IMR-90 (cell line): ENCODE results near the gene NPPB. TPM values are rescaled to one million over a fixed set of nuclear protein-coding genes. Genes with fewer than 3 reads are reported as not detected.

Source experiments
- ATAC-seq: fragments of 200-7000 bp; cut with Tn5 transposase; 2 replicates; pipeline ENCODE4 v1.9.1; 2020; ENCODE audit warnings: low read depth, mild to moderate bottlenecking, moderate library complexity
- BruUV-seq: library from RNA; stranded (reverse); fragments of 400-500 nt; replicated peaks from 2 replicates; lab custom pipeline; 2021; lab: Mats Ljungman, UMichigan
- CTCF ChIA-PET: fragments of 300-600 bp; formaldehyde crosslinking; extraction: SDS; loops from one replicate; lab custom pipeline; 2021; ENCODE audit warnings: antibody characterized with exemption; lab: Yijun Ruan, JAX
- POLR2A ChIA-PET: fragments of 300-600 bp; sonication (Branson Sonifier 250); formaldehyde crosslinking; loops from one replicate; lab custom pipeline; 2022; ENCODE audit warnings: antibody characterized with exemption; ENCODE audit not compliant: unreplicated experiment; lab: Charles Lee
- DNase-seq: peaks from one replicate; pipeline ENCODE4 v3.0.0; 2013
- H2AFZ ChIP-seq: replicated peaks from 2 replicates; pipeline ENCODE3; 2013; ENCODE audit warnings: low read length, mild to moderate bottlenecking; ENCODE audit not compliant: poor library complexity
- H2AK5ac ChIP-seq: 2 replicates; pipeline ENCODE4 v1.6.1; 2013; ENCODE audit warnings: low read depth, low read length, inconsistent platforms
- H2AK9ac ChIP-seq: replicated peaks from 2 replicates; pipeline ENCODE3; 2013; ENCODE audit warnings: mild to moderate bottlenecking, low read depth, low read length, moderate library complexity; ENCODE audit not compliant: poor library complexity
- H2BK120ac ChIP-seq: 2 replicates; pipeline ENCODE4 v1.6.1; 2013; ENCODE audit warnings: low read depth, low read length, inconsistent platforms
- H2BK15ac ChIP-seq: 3 replicates; pipeline ENCODE4 v1.6.1; 2013; ENCODE audit warnings: low read depth, low read length, inconsistent platforms
- H2BK20ac ChIP-seq: 2 replicates; pipeline ENCODE4 v1.6.1; 2013; ENCODE audit warnings: low read depth, mild to moderate bottlenecking, inconsistent platforms, low read length, moderate library complexity
- H2BK5ac ChIP-seq: 2 replicates; pipeline ENCODE4 v1.6.1; 2013; ENCODE audit warnings: mild to moderate bottlenecking, low read depth, low read length, inconsistent platforms; ENCODE audit not compliant: poor library complexity, severe bottlenecking
- H3K14ac ChIP-seq: replicated peaks from 2 replicates; pipeline ENCODE4 v1.6.1; 2013; ENCODE audit warnings: low read depth, low read length, inconsistent platforms
- H3K18ac ChIP-seq: 2 replicates; pipeline ENCODE4 v1.6.1; 2013; ENCODE audit warnings: low read depth, low read length, control low read depth
- H3K23ac ChIP-seq: 2 replicates; pipeline ENCODE4 v1.6.1; 2013; ENCODE audit warnings: low read depth, low read length, inconsistent platforms
- H3K27ac ChIP-seq: 2 replicates; pipeline ENCODE4 v1.5.1; 2013; ENCODE audit warnings: mild to moderate bottlenecking, control low read depth, low read length; ENCODE audit not compliant: insufficient read depth
- H3K27me3 ChIP-seq: 2 replicates; pipeline ENCODE4 v1.6.1; 2013; ENCODE audit warnings: low read length; ENCODE audit not compliant: control insufficient read depth, insufficient read depth
- H3K36me3 ChIP-seq: 2 replicates; pipeline ENCODE4 v1.6.1; 2013; ENCODE audit warnings: low read length, mixed read lengths; ENCODE audit not compliant: control insufficient read depth, insufficient read depth
- H3K4ac ChIP-seq: 2 replicates; pipeline ENCODE4 v1.6.1; 2013; ENCODE audit warnings: low read depth, low read length, inconsistent platforms
- H3K4me1 ChIP-seq: 2 replicates; pipeline ENCODE4 v1.6.1; 2013; ENCODE audit warnings: low read length, mixed read lengths; ENCODE audit not compliant: control insufficient read depth, insufficient read depth
- H3K4me2 ChIP-seq: 2 replicates; pipeline ENCODE4 v1.6.1; 2013; ENCODE audit warnings: low read depth, mild to moderate bottlenecking, control low read depth, low read length, moderate library complexity
- H3K4me3 ChIP-seq: 2 replicates; pipeline ENCODE4 v1.5.1; 2013; ENCODE audit warnings: low read depth, mild to moderate bottlenecking, control low read depth, low read length, moderate library complexity; ENCODE audit not compliant: insufficient read depth
- H3K56ac ChIP-seq: 2 replicates; pipeline ENCODE4 v1.6.1; 2013; ENCODE audit warnings: low read length, inconsistent platforms; ENCODE audit not compliant: insufficient read depth; ENCODE audit errors: extremely low read depth
- H3K79me1 ChIP-seq, 2 experiments: 2 replicates each; pipeline ENCODE4 v1.6.1; 2013; ENCODE audit warnings: low read length in 2 of 2, inconsistent platforms in 1 of 2, low read depth in 1 of 2
- H3K9ac ChIP-seq: 2 replicates; pipeline ENCODE4 v1.6.1; 2013; ENCODE audit warnings: low read depth, low read length, control low read depth
- H3K9me1 ChIP-seq: 2 replicates; pipeline ENCODE4 v1.6.1; 2013; ENCODE audit warnings: low read length, inconsistent platforms; ENCODE audit not compliant: insufficient read depth
- H3K9me3 ChIP-seq: 2 replicates; pipeline ENCODE4 v1.6.1; 2013; ENCODE audit warnings: low read length; ENCODE audit not compliant: control insufficient read depth, insufficient read depth
- H4K20me1 ChIP-seq: 2 replicates; pipeline ENCODE4 v1.6.1; 2013; ENCODE audit warnings: low read length, inconsistent platforms; ENCODE audit not compliant: insufficient read depth
- H4K5ac ChIP-seq: 2 replicates; pipeline ENCODE4 v1.6.1; 2013; ENCODE audit warnings: mild to moderate bottlenecking, low read depth, low read length, control low read depth
- H4K8ac ChIP-seq, 2 experiments: 2 replicates each; pipeline ENCODE4 v1.6.1; 2013; ENCODE audit warnings: low read depth in 2 of 2, low read length in 2 of 2, control low read depth in 1 of 2, inconsistent platforms in 1 of 2
- H4K91ac ChIP-seq: 2 replicates; pipeline ENCODE4 v1.6.1; 2013; ENCODE audit warnings: low read depth, low read length, inconsistent platforms; ENCODE audit not compliant: insufficient read depth
- CEBPB ChIP-seq: IDR thresholded peaks from 2 replicates; pipeline ENCODE4 v1.6.1; 2012; ENCODE audit warnings: low read depth, low read length, improper control_type of control experiment
- CHD1 ChIP-seq: IDR thresholded peaks from 2 replicates; pipeline ENCODE4 v1.6.1; 2012; ENCODE audit warnings: low read depth, low read length, improper control_type of control experiment
- FOS ChIP-seq: fragments of 150-350 bp; IDR thresholded peaks from 2 replicates; pipeline ENCODE4 v1.6.1; 2016; ENCODE audit warnings: low read depth, low read length
- MXI1 ChIP-seq: IDR thresholded peaks from 2 replicates; pipeline ENCODE4 v1.6.1; 2012; ENCODE audit warnings: low read depth, mild to moderate bottlenecking, low read length, moderate library complexity, borderline replicate concordance
- NFE2L2 ChIP-seq: fragments of 150-350 bp; IDR thresholded peaks from 2 replicates; pipeline ENCODE4 v1.6.1; 2016; ENCODE audit warnings: low read depth, mild to moderate bottlenecking, low read length
- POLR2A ChIP-seq: IDR thresholded peaks from 2 replicates; pipeline ENCODE4 v1.6.1; 2012; ENCODE audit warnings: mild to moderate bottlenecking, low read depth, low read length
- RCOR1 ChIP-seq: IDR thresholded peaks from 2 replicates; pipeline ENCODE4 v1.6.1; 2012; ENCODE audit warnings: mild to moderate bottlenecking, low read length, improper control_type of control experiment; ENCODE audit not compliant: insufficient replicate concordance
- RFX5 ChIP-seq: IDR thresholded peaks from 2 replicates; pipeline ENCODE4 v1.8.0; 2012; ENCODE audit warnings: low read depth, mild to moderate bottlenecking, low read length, moderate library complexity
- WGBS, 2 experiments: methylation state at CpG; one replicate each; pipeline versions ENCODE4 v1.1.5 to v1.1.7; 2013; ENCODE audit warnings: missing lambda C conversion rate in 2 of 2; ENCODE audit not compliant: insufficient read length in 1 of 2; ENCODE audit errors: extremely low coverage in 2 of 2; 5-methylcytosine and 5-hydroxymethylcytosine counted together
- dilution Hi-C: fragments of 300-500 bp; cut with HindIII; formaldehyde crosslinking; loops from one replicate; pipeline ENCODE4 v1.14.3; 2018; ENCODE audit warnings: low sequenced_read_pairs; ENCODE audit not compliant: unreplicated experiment
- in situ Hi-C: fragments of 300-500 bp; cut with MboI; formaldehyde crosslinking; loops from 3 replicates; pipeline ENCODE4 v1.14.3; 2019; ENCODE audit warnings: low sequenced_read_pairs, inconsistent platforms, mixed read lengths
- intact Hi-C: fragments of 100-400 bp; cut with micrococcal nuclease; formaldehyde crosslinking; loops from 2 replicates; pipeline ENCODE4 v1.10.0; 2022
- polyA plus RNA-seq, 3 experiments: library from polyadenylated mRNA; depleted of rRNA; stranded (reverse); fragments of >200 nt; gene quantifications; 2 replicates each; pipeline ENCODE4 v1.2.3, GENCODE V29; 2012; ENCODE audit warnings: low replicate concordance in 1 of 3
- total RNA-seq: library from RNA; depleted of rRNA; stranded (reverse); fragments of >200 nt; gene quantifications from 2 replicates; pipeline ENCODE4 v1.2.3, GENCODE V29; 2012
- TF ChIP-seq, protein P1 (sequence below): fragments of 150-350 bp; IDR thresholded peaks from 2 replicates; pipeline ENCODE4 v1.6.1; 2016; ENCODE audit warnings: low read depth, mild to moderate bottlenecking, low read length, moderate library complexity, borderline replicate concordance
- TF ChIP-seq, protein P2 (sequence below): conservative IDR thresholded peaks from 2 replicates; pipeline ENCODE4 v1.5.1; 2012; ENCODE audit warnings: mild to moderate bottlenecking, low read depth, low read length, improper control_type of control experiment
- TF ChIP-seq, protein P3 (sequence below): fragments of 150-350 bp; IDR thresholded peaks from 2 replicates; pipeline ENCODE4 v1.6.1; 2017; ENCODE audit warnings: mild to moderate bottlenecking, antibody characterized with exemption, low read length, low read depth

The NPPB gene
- total and polyA plus RNA-seq, 2 of the 4 experiments (the other 2 are of a cell fraction): not detected

GRCh38 chr1:11907275-11908094 is 48.7 kb upstream of the NPPB start (continued):
- TF ChIP-seq, protein P1, sequence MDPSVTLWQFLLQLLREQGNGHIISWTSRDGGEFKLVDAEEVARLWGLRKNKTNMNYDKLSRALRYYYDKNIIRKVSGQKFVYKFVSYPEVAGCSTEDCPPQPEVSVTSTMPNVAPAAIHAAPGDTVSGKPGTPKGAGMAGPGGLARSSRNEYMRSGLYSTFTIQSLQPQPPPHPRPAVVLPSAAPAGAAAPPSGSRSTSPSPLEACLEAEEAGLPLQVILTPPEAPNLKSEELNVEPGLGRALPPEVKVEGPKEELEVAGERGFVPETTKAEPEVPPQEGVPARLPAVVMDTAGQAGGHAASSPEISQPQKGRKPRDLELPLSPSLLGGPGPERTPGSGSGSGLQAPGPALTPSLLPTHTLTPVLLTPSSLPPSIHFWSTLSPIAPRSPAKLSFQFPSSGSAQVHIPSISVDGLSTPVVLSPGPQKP: peak; percentile 43; the same call in 1 of the 2 replicates

DNA sequence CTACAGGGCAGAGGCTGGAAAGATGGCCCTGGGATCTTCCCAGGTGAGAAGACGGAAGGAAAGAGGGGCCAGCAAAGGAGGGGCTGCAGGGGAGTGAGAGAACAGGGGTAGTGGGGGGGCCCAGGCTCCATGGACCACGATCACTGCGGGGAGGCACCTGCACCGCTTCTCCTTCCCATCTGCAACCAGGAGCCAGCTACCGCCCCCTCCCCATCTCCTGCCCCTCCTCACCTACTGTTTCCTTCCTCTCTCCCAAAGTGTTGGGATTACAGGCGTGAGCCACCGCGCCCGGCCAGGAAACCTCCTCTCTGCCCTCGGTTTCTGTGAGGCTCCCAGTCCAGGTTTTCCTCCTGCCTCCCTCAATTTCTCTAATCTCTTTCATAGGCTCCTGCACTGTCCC is 48.1 kb upstream of the NPPB start:
- H3K9me1 ChIP-seq: no peaks in the 10 kb centered on the region
- no peak overlapping the region for H3K4ac ChIP-seq
- no peak overlapping the region for H4K5ac ChIP-seq
- no peaks in the 10 kb centered on the region for H3K36me3 ChIP-seq
- no peak overlapping the region for H2AK5ac ChIP-seq
- H2BK5ac ChIP-seq: no peak overlapping the region
- H3K4me2 ChIP-seq: no peak overlapping the region
- no peak for ATAC-seq
- CTCF ChIA-PET: no interaction called here
- WGBS, 2 experiments: no CpG with 5 or more reads among the region's 10 CpGs
- intact Hi-C loops: loop anchor here (1.0 to 10.0 kb wide), 2 partner anchors 69 to 252 kb away; partner anchors contain the start of genes FBXO2 and FBXO44
- POLR2A ChIA-PET: no interaction called here
- no peaks in the 10 kb centered on the region for H3K4me1 ChIP-seq
- in situ Hi-C loops: no loop called here
- H3K4me3 ChIP-seq: no peak overlapping the region
- H2AFZ ChIP-seq: no peak overlapping the region
- no peaks in the 10 kb centered on the region for H3K27me3 ChIP-seq
- no TSS peak for BruUV-seq
- dilution Hi-C loops: no loop called here
- H3K79me1 ChIP-seq: no peaks in the 10 kb centered on the region
- no peak overlapping the region for H3K23ac ChIP-seq
- H4K91ac ChIP-seq: no peak overlapping the region
- no peak overlapping the region for H3K9ac ChIP-seq
- no peak overlapping the region for H3K27ac ChIP-seq
- H3K9me3 ChIP-seq: no peaks in the 10 kb centered on the region
- peak overlapping the region; percentile 9 for H2AK9ac ChIP-seq
- H3K56ac ChIP-seq: no peak overlapping the region
- H4K20me1 ChIP-seq: peaks cover 9% of the 10 kb centered on the region; the same call in 1 of the 2 replicates
- no peak overlapping the region for H4K8ac ChIP-seq
- DNase-seq: no peak
- H2BK20ac ChIP-seq: no peak overlapping the region
- no peak overlapping the region for H3K18ac ChIP-seq
- H2BK120ac ChIP-seq: no peak overlapping the region
- H3K14ac ChIP-seq: no peak overlapping the region
- no peak overlapping the region for H2BK15ac ChIP-seq
- TF ChIP-seq CEBPB: no peak
- TF ChIP-seq CHD1: no peak
- no peak for TF ChIP-seq POLR2A
- TF ChIP-seq FOS: no peak
- TF ChIP-seq MXI1: no peak
- TF ChIP-seq, protein P1: no peak
- TF ChIP-seq RCOR1: no peak
- TF ChIP-seq RFX5: no peak
- TF ChIP-seq, protein P2, sequence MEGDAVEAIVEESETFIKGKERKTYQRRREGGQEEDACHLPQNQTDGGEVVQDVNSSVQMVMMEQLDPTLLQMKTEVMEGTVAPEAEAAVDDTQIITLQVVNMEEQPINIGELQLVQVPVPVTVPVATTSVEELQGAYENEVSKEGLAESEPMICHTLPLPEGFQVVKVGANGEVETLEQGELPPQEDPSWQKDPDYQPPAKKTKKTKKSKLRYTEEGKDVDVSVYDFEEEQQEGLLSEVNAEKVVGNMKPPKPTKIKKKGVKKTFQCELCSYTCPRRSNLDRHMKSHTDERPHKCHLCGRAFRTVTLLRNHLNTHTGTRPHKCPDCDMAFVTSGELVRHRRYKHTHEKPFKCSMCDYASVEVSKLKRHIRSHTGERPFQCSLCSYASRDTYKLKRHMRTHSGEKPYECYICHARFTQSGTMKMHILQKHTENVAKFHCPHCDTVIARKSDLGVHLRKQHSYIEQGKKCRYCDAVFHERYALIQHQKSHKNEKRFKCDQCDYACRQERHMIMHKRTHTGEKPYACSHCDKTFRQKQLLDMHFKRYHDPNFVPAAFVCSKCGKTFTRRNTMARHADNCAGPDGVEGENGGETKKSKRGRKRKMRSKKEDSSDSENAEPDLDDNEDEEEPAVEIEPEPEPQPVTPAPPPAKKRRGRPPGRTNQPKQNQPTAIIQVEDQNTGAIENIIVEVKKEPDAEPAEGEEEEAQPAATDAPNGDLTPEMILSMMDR: no peak
- TF ChIP-seq, protein P3, sequence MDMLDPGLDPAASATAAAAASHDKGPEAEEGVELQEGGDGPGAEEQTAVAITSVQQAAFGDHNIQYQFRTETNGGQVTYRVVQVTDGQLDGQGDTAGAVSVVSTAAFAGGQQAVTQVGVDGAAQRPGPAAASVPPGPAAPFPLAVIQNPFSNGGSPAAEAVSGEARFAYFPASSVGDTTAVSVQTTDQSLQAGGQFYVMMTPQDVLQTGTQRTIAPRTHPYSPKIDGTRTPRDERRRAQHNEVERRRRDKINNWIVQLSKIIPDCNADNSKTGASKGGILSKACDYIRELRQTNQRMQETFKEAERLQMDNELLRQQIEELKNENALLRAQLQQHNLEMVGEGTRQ: no peak
- TF ChIP-seq NFE2L2: no peak
